Inferior parietal cortex (tissue), 1 donor: ENCODE data around the gene HSPA12B.

ENCODE experiments used
- DNase-seq: peaks from one replicate; pipeline ENCODE4 v3.0.0-alpha.2; 2016; ENCODE audit errors: extremely low spot score

Gene HSPA12B

DNA sequence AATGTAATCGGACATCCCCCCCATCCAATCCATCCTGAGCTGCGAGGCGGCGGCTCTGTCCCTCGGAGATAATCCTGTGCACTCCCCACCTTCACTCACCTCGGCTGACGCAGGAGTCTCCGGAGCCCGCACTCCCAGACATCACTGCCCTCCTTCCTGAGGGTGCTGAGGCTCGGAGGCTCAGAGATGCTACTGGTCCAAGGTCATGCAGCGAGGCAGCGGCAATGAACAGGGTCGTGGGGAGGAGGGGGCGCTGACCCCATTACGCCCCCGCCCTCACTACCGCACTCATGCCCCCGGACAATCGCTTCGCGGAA lies 34.6 kb downstream of the HSPA12B start:
- no peak for DNase-seq

DNA sequence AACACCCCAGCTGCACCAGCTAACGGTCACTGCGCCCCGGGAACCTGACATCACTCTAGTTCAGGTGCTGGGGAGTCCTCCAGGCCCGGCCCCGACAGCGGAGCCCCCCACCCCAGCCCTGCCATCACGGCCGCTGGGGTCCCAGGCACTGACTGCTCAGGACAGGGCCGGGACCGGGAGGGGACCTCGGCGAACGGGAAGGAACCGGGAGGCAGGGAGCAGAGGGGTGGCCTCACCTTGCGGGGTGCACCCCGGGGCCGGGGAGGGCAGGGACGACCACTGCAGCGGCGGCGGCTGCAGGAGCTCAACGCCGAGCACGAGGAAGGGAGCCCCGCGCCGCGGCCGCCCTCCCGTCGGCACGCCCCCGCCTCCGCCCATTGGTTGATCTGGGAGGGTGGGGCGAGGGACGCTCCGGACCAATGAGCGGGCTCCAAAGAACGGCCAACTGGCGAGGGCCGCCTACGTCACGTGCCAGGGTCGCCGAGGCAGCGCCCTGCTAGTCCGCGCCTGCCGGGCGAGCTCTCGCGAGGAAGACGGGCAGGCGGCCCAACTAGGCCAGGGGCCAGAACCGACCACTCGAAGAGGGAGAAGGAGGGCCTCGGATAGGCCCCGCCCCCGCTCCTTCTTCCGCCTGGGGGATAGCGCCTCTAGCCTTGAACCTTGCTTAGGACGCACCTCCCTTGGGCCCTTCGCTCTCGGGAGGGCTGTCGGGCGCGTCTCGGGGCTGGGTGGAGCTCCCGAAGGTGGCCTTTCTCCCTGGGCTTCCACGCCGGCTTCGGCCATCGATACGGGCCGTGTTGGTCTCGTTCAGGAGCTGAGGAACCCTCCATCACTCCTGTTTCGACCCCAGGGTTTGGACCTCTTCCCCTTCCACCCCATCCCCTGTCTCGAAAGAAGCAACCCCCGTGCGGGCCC lies 35.2 kb downstream of the HSPA12B start, which contains the start of gene ADISSP:
Gene ADISSP, minus strand, starts transcription at position 327 of the 915 bp plus-strand sequence. CDS start 7,653 bp downstream, outside the sequence.
- peak; percentile 97 for DNase-seq

DNA sequence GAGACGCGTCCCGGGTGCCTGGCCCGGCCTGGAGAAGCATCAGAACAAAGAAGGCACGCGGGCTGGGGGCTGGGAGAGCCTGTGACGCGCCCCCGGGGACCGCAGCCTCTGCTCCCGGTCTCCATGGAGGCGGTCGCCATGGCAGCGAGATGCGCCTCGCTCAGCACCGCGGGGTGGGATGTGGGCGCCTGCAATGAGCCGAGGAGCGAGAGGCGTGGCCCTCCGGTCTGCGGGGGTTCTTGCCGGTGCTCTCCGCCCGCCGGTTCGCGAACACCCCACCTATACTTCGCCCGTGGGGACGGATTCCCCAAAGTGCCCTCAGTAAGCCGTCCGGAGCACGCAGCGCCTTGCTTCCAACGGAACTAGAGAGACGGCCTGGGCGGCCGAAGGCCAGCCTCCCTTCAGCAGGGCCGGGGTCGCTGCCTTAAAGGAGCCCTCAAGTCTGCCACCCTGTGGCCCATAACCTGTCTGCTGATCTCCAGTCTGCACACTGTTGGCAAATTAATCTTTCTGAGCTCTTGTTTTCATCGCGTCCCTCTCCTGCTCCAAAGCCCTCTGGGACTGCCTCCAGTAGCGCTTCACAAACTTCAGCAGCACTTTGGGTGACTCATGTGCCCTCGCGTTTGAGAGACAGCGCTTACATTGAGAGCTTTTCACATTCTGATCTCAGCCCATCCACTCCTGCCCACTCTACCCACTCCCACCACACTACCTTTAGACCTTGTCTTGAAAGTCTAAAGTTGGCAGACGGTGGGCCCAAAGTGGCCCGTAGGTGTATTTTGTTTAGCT lies 36.1 kb downstream of the HSPA12B start:
- DNase-seq: peak; percentile 53

DNA sequence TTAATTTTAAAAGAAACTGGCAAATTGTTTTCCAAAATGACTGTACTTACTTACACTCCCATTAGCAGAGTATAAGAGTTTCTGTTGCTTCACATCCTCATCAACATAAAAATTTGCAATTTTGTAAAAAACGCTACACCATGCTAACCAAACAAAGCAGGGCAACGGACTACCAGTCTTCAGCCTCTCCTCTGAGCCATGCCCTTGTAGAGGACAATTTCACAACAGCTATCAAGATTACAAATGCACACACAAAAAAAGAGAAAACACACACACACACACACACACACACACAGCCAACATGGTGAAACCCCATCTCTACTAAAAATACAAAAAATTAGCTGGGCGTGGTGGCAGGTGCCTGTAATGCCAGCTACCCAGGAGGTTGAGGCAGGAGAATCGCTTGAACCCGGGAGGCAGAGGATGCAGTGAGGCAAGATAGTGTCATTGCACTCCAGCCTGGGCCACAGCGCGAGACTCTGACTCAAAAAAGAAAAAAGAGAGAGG lies 39.1 kb downstream of the HSPA12B start:
- DNase-seq: no peak

DNA sequence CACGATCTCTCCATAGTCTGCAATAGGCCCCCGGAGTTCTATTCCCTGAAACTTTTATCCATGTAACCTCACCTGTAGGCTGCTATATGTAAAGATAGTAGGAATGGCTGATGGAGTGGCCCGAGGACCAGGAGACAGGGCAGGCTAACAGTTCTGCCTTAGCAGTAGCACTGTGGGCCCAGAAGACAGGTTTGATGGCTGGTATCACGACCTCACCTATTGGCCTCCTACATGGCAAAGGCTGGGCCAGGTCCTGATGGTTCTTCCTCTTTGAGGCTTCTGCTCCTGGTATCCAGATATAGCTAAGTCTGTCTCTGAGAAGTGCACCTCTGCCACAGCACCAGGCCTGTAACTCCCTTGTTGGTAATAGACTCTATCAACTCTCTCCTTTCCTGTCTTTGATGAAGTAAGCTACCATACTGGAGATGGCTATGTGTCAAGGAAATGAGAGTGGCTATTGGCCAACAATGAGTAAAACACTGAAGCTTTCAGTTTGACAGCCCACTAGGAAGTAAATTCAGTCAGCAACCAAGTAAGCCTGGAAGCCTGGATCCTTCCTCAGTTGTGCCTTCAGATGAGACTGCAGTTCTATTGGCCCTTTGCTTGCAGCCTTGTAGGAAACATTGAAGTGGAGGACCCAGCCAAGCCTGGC lies 43.1 kb downstream of the HSPA12B start:
- no peak for DNase-seq

DNA sequence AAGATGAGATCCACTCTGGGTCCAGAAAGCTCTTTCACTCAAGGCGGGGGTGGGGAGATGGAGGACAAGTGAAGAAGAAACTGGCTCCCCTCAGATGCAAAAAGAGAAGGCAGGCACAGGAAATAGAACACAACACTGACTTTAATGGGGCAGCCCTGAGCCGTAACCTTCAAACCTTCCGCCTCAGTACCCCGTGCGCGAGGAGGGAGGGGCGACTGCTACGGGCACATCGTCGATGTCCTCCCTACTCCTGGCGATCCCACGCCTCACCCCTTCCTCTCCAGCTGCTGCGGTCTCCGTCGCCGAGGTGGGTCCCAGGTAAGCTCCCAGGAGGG lies 44.9 kb downstream of the HSPA12B start:
- no peak for DNase-seq

DNA sequence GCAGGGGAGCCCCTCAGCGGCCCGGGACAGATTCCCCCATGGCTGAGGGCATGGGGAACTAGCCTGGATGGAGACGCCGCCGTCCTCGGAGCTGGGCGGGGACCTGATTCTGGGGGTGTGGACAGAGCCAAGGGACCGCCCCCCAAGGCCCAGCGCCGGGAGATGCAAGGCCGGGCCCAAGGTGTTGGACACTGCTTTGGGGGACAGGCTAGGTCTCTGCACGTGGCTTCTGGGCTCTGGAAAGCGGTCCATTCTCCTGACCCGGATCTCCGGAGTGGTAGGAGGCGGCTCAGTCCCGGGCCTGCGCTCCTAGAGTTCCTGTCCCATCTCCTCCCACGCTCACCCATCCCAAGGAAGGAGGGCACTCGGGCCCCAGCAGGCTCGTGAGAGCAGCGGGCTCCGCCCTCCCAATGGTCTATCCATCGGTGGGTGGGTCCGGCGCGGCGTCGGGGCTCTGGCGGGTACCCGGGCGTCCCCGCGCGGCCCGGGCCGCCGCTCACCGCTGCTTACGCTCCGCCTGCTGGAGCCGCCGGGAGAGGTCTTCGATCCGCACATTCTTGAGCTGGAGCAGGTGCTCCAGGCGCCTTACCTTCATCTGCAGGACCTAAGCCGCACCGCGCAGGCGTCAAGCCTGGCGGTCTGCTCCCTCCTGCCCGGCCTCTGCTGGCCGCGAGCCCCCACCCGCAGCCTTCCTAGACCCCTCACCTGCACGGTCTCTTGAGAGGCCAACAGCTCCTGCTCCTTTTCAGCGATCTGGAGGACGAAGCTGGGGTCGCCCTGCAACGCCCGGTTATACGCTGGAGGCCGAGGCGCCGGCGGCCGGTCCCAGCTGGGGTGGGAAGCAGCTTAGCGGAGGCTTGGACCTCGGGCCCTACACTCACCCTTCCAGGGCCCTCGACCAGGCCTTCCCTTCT lies 45.5 kb downstream of the HSPA12B start:
- DNase-seq: no peak

DNA sequence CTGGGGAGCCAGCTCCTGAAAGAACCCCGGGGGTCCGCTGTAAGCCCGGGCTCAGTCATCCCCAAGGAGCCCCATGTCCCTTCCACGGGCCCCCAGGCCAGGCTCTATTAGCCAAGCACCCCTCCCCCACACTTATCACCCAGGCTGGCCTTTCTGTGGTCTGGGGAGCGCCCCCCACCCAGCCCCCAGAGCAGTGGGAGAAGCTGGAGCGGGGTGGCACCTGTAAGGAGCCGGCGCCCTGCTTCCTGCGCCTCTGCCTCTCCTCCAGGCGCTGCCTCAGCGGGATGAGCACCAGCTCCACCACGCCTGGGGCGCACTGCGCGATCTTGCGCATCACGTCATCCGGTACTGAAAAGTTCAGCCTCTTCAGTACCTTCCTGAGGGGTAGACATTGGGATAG lies 46.5 kb downstream of the HSPA12B start:
- no peak for DNase-seq

DNA sequence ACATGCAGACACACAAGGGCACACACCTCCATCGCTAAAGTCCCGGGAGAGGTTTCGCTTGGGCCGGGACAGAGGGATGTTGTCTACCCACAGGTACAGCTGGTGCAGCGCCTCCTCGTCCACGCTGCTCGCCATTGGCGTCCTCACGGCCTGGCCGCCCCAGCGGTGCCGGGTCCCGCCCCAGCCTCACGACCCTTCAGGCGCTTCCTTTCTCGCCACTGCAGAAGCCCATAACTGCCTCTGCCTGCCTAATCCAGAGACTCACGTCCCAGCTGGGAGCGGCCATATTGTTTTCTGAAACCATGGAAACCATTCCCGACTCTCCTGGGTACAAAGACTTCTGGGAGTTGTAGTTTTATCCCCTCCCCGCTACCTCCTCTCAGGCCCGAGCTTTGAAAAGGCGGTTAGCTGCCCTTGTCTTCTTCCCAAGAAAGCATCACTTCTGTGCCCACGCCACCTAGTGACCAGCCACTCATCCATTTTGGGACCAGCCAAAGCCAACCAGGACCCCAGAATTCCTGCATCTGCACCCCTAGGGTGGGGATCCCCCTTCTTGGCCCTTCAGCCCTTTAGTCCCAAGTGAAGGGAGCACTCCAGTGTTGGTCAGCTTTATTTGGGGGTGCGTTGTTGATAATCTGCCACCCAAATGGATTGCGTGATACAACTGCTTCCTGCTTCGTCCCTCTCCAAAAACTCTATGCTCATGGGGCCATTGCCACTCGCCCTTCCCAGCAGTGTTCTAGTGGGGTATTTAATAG lies 48.8 kb downstream of the HSPA12B start, which contains the start of gene SPEF1:
Gene SPEF1, minus strand, starts transcription at position 296 of the 758 bp plus-strand sequence. Its CDS starts 161 bp downstream, at position 135.
- DNase-seq: peak; percentile 94

DNA sequence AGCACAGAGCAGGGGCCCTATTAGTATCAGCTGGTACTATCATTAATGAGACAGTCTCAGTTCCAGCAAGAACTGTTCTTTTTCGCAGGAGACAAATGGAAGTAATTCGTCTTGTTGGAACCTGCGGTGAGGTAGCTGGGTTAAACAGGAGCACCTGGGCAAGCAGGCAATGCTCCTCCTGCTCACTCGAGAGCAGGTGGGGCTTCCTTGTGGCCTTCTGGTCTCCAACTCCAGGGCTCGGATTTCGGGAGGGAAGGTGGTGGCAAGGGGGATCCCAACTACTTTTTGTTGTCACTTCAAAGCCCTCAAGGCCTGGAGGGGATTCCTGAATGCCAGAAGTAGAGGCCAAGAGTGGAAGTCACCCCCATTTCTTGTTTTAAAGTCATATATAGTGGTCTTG lies 50.1 kb downstream of the HSPA12B start:
- no peak for DNase-seq

DNA sequence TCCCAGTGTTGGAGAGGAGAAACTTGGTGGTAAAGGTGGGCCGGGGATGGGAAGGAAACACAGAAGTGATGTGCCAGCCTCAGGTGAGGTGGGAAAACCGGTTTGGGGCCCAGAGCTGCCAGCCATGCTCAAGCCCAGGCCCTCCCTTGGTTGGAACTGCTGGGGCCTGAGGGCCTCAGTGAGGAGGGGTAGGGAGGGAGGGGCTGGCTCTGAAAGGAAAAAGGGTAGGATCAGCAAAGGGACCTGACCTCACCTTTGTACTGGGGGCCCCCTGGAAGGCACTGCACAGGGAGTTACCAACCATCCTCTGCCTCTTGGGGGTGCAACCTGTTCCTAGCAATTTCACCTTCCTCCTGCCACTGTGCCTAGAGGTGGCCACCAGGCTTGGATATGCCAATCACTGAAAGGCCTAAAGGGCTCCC lies 50.6 kb downstream of the HSPA12B start:
- no peak for DNase-seq

DNA sequence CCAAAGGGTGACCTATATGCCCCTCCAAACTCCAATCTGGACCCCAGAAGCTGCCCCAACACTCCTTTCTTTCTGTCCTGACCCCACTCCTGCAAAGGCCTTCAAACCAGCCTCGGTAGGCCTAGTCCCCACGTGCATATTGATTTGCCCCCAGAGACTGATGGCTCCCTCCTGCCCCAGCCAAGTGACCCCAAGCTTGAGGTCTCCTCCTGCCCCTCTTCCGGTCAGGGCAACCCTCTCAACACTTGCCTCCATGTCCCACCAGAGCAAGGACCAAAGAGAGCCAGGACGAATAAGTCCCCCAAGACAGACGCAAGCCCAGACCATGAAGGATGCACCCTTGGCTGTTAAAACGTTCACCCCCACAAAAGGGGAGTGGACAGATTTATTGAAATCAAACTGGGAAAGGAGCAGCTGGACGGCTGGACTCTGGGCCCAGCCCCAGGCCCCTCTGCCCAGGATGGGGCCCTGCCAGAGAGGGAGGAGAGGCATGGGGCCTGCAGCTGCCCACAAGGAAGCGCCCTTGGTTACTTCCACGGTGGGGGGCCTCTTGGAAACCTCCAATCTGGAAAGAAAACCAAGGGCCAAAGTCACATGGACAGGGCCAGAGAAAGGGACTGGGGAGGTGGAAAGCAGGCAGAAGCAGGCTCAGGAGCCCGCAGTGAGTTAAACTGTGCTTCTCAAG lies 51.2 kb downstream of the HSPA12B start:
- no peak for DNase-seq

DNA sequence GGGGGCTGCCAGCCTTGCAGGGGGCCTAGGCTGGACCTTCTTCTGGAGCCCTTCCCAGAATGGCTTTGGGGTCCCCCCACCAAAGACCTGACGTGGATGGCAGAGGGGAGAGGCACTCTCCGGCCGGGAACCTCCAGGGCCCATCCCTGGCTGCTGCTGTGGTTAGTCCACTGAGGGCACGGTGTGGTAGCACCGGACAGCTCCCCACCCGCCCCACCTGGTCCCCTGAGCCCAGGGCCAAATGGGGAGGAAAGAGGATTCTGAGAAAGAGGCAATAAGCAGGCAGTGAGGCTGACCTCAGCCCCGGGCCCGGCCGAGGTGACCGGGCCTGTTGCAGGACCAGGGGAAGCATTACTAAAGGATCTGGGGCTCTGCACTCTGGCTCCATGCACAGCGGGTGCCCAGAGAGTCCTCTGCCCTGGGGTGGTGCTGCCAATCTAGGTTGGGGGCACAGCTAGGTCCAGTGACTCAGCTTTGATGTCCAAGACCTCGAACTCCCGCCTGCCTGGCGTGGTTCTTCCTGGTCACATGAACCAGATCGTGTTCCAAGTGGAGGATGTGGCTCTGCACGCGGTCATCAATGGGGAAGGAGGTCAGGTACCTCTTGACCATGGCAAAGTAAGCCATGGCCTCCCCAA lies 51.9 kb downstream of the HSPA12B start:
- no peak for DNase-seq

DNA sequence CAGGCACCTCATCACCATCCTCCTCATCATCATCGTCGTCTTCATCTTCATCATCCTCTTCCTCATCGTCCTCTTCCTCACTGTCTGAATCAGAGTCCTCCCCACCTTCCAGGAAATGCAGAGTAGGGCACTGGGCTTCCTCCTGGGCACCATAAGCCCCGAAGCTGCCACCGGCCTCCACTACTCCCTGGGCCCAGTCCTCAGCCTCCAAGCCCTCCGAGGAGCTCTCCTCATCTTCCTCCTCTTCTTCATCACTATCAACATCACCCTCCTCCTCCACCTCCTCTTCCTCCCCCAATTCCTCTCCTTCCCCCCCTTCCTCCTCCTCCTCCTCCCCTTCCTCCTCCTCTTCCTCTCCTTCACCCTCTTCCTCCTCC lies 52.4 kb downstream of the HSPA12B start:
- DNase-seq: no peak

DNA sequence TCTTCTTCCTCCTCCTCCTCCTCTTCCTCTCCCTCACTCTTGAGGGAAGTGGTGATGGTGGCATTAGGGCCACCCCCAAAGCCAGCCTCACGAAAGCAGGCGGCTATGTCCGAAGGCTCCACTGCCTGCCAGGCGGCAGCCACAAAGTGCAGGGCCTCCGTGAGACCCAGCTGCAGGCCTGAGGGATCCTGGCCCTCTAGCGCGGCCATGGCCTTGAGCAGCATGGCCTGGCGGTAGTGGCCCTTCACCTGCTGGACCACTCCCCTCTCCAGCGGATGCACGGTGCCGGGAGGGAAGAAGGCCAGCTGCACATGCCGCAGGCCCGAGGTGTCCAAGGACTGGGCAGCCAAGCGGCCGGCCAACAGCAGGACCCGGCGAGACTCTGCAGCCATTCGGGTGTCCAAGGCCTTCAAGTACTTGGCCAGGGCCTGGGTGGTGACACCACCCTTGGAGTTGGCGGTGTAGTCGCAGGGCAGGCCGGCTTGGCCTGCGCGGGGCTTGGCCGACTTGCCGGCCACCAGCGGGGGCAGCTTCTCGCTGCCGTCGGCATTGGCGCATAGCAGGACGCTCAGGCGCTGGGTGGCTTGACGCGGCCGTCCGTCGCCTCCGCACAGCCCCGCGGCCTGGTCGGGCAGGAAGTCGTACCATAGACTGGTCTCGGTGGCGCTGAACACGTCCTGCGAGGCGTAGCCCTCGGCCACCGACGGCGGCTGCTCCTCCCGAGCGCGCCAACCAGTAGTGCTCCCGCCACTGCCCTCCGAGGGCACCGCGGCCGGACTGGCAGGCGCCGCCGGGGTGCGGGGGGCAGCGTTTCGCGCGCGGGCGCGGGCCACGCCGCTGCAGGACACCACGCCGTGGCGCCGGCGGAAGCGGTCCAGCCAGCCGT lies 53.0 kb downstream of the HSPA12B start:
- no peak for DNase-seq

DNA sequence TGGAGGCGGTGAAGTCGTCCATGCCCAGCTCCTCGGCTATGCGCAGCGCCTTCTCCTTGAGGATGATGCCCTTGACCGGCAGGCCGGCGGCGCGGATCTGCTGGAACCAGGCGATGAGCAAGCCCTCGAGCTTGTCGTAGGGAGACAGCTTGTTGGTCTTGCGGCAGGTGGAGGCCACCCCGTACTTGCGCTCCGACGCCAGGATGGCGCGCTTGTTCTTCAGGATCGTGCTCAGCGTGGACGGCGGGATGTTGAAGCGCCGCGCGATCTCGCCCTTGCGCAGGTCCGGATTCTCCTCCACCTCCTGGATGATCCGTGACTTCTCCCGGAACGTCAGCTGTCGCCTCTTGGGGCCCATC lies 53.6 kb downstream of the HSPA12B start:
- no peak for DNase-seq

DNA sequence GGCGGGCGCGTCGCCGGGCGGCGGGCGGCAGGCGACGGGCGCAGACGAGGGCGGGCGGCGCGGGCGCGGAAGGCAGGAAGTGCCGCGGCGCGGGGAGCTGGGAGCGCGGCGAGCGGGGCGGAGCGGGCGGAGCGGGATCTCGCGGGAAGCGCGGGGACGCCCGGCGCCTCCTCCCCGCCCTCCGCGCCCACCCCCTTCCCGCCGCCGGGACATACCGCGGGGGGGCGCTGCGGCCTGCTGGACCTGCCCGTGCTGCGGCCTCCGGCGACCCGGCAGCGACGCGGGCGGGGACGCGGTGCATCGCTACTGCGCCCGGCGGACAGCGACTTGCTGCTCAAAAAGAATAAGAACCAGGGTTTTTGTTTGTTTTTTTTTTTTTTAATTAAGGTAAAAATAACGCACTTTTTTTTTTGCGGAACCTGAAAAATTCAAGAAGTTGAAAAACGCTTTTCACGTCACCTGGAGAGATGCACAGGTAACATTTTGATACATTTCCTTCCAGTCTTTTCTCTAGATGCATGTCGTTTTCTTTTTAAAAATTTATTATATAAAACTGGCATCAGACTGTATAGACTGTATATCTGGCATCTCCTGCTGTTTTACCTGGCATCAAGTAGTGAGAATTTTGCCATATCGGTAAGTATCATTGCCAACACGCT lies 54.3 kb downstream of the HSPA12B start, which contains the start of gene CENPB:
Gene CENPB, minus strand, starts transcription at position 76 of the 659 bp plus-strand sequence. CDS start 257 bp downstream, outside the sequence.
- DNase-seq: peak; percentile 81
